ENCODE data around the gene DYRK3.

DYRK3 gene

DNA sequence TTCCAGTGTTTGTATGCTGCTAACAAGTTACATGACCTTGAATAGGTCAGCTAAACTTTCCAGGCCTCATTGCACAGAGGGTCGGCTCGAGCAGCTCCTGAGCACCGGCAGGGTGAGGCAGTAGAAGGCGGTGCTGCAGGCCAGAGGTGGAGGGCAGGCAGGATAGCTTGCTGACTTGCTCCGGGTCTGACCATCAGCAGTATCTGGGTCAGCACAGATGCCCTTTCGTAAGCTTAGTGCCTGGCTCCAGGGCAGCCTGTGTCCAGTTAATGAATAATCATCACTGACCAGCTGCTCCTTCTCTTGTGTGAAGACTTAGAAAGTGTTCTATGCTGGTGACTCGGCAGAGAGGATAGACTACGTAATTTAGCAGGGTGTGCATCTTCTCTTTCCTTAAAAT lies 56.3 kb downstream of the DYRK3 start:
- no peak overlapping the region for H3K4me3 ChIP-seq (ENCODE audit: control insufficient read depth, low read depth, low read length)
- DNase-seq (ENCODE audit: low read depth), result peak; percentile 65
- TF ChIP-seq, protein P1, sequence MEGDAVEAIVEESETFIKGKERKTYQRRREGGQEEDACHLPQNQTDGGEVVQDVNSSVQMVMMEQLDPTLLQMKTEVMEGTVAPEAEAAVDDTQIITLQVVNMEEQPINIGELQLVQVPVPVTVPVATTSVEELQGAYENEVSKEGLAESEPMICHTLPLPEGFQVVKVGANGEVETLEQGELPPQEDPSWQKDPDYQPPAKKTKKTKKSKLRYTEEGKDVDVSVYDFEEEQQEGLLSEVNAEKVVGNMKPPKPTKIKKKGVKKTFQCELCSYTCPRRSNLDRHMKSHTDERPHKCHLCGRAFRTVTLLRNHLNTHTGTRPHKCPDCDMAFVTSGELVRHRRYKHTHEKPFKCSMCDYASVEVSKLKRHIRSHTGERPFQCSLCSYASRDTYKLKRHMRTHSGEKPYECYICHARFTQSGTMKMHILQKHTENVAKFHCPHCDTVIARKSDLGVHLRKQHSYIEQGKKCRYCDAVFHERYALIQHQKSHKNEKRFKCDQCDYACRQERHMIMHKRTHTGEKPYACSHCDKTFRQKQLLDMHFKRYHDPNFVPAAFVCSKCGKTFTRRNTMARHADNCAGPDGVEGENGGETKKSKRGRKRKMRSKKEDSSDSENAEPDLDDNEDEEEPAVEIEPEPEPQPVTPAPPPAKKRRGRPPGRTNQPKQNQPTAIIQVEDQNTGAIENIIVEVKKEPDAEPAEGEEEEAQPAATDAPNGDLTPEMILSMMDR (conservative IDR thresholded peaks at IDR 0.05; ENCODE audit: control insufficient read depth, insufficient read depth, low read depth, low read length), result no peak

DNA sequence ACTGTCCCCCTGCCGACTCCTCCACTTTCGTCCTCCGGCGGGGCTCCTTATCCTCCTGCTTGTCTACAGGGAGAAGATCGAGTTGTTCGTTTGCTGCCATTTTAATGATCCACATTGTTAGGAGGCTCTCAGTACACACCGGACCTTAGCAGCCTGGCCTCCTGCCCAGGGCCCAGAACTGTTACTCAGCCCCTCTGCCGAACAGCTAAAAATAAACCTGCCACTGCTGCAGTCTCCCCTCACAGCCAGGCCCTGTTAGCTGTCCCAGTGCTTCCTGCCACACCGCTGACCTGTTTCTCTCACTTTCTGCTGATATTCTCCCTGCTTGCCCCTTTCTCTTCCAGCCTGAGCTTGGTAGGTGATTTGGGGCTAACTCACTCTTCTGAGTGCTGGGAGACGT lies 57.7 kb downstream of the DYRK3 start:
- H3K4me3 ChIP-seq (ENCODE audit: control insufficient read depth, low read depth, low read length), result no peak overlapping the region
- TF ChIP-seq, protein P1 (conservative IDR thresholded peaks at IDR 0.05; ENCODE audit: control insufficient read depth, insufficient read depth, low read depth, low read length), result no peak
- DNase-seq (ENCODE audit: low read depth), result peak; percentile 88

DNA sequence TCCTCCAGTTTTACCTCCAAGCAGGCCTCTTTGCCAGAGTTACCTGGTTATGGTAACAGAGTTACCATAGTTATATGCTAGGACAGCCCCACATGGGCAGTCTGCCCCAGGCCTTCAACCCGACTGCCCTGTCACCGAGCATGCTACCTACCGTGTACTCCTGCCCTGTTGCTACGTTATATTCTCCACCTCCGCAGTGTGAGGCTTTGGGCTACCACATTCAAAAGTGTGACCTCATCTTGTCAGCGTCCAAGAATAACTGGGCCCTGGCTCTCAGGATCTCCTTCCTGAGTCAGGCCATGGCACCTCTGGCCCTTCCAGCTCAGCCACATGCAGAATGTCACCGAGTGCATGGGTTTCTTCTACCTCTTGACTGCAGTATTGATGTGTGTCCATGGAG lies 58.3 kb downstream of the DYRK3 start:
- DNase-seq (ENCODE audit: low read depth), result peak; percentile 91
- TF ChIP-seq, protein P1 (conservative IDR thresholded peaks at IDR 0.05; ENCODE audit: control insufficient read depth, insufficient read depth, low read depth, low read length), result no peak
- H3K4me3 ChIP-seq (ENCODE audit: control insufficient read depth, low read depth, low read length), result no peak overlapping the region

- TF ChIP-seq, protein P1 (conservative IDR thresholded peaks at IDR 0.05; ENCODE audit: control insufficient read depth, insufficient read depth, low read depth, low read length), result no peak
- H3K4me3 ChIP-seq (ENCODE audit: control insufficient read depth, low read depth, low read length), result no peak overlapping the region
- no peak for DNase-seq (ENCODE audit: low read depth)
Measured at GRCh38 chr1:206694171-206695124, 59.1 kb downstream of the DYRK3 start.

- DNase-seq (ENCODE audit: low read depth), result no peak
- TF ChIP-seq, protein P1 (conservative IDR thresholded peaks at IDR 0.05; ENCODE audit: control insufficient read depth, insufficient read depth, low read depth, low read length), result no peak
- no peak overlapping the region for H3K4me3 ChIP-seq (ENCODE audit: control insufficient read depth, low read depth, low read length)
Measured at GRCh38 chr1:206695733-206696132, 60.4 kb downstream of the DYRK3 start.

GRCh38 chr1:206696812-206697585 lies 61.7 kb downstream of the DYRK3 start:
- no peak overlapping the region for H3K4me3 ChIP-seq (ENCODE audit: control insufficient read depth, low read depth, low read length)
- no peak for DNase-seq (ENCODE audit: low read depth)
- TF ChIP-seq, protein P1 (conservative IDR thresholded peaks at IDR 0.05; ENCODE audit: control insufficient read depth, insufficient read depth, low read depth, low read length), result no peak
